Urinary bladder (tissue), 4 donors: ENCODE measurements around the gene SLC25A29. TPM values are rescaled to one million over a fixed set of nuclear protein-coding genes. Genes with fewer than 3 reads are reported as not detected.
"Not testable (repeated sequence)": the region's sequence is repeated elsewhere in the genome, so short reads cannot be mapped to it uniquely, and the experiment has no call there.

Experiments
- DNase-seq: peaks from one replicate; pipeline ENCODE4 v3.0.0-alpha.2; 2015; ENCODE audit errors: extremely low spot score
- H3K27ac ChIP-seq: one replicate; pipeline ENCODE4 v1.5.1; 2013; ENCODE audit warnings: low read depth, mild to moderate bottlenecking, moderate library complexity
- H3K36me3 ChIP-seq: one replicate; pipeline ENCODE4 v1.6.1; 2013; ENCODE audit warnings: mild to moderate bottlenecking, moderate library complexity; ENCODE audit not compliant: insufficient read depth
- H3K4me1 ChIP-seq: one replicate; pipeline ENCODE4 v1.6.1; 2013; ENCODE audit warnings: mild to moderate bottlenecking, moderate library complexity; ENCODE audit not compliant: insufficient read depth
- H3K4me3 ChIP-seq: one replicate; pipeline ENCODE4 v1.5.1; 2013; ENCODE audit warnings: low read depth, low read length
- WGBS: extraction: QIAGEN DNeasy Blood & Tissue Kit; methylation state at CpG from one replicate; pipeline ENCODE4 v1.1.7; 2013; 5-methylcytosine and 5-hydroxymethylcytosine counted together
- polyA plus RNA-seq: library from polyadenylated mRNA; stranded (reverse); fragments of 200-250 nt; gene quantifications from one replicate; pipeline ENCODE4 v1.2.3, GENCODE V29; 2013
- total RNA-seq: library from RNA; depleted of rRNA; stranded (reverse); fragments of >200 nt; gene quantifications from one replicate; pipeline ENCODE4 v1.2.3, GENCODE V29; 2014
- donor health status: healthy with polysubstance abuse.
- donor health status: healthy.

The SLC25A29 gene
- total and polyA plus RNA-seq, 2 donors, result 14.6 to 34.3 TPM

- Histone ChIP-seq H3K4me1 (no peaks in the 10 kb centered on the region), H3K27ac (no peak overlapping the region), H3K36me3 (peaks cover 2% of the 10 kb centered on the region), H3K4me3 (no peak overlapping the region)
- DNase-seq, result no peak
- WGBS, result 77% methylated on average over 9 of the region's 9 CpGs
Observed at GRCh38 chr14:100289916-100290606, 16.2 kb downstream of the SLC25A29 start.

- Histone ChIP-seq H3K4me3 (no peak overlapping the region), H3K27ac (no peak overlapping the region), H3K4me1 (no peaks in the 10 kb centered on the region), H3K36me3 (peaks cover 2% of the 10 kb centered on the region)
- DNase-seq, result no peak
- 81% methylated on average over 12 of the region's 12 CpGs for WGBS
Observed at GRCh38 chr14:100288382-100289185, 17.7 kb downstream of the SLC25A29 start.

GRCh38 chr14:100287998-100288295 is 18.3 kb downstream of the SLC25A29 start:
- not testable (repeated sequence) for DNase-seq, H3K4me1 ChIP-seq, H3K36me3 ChIP-seq, H3K27ac ChIP-seq, H3K4me3 ChIP-seq
- WGBS, result 90% methylated on average over 8 of the region's 8 CpGs

GRCh38 chr14:100287202-100287997 is 18.8 kb downstream of the SLC25A29 start:
- Histone ChIP-seq H3K4me3 (no peak overlapping the region), H3K4me1 (no peaks in the 10 kb centered on the region), H3K36me3 (peaks cover 2% of the 10 kb centered on the region), H3K27ac (no peak overlapping the region)
- WGBS, result 64% methylated on average over 12 of the region's 12 CpGs
- no peak for DNase-seq

- WGBS, result 68% methylated on average over 10 of the region's 10 CpGs
- Histone ChIP-seq H3K27ac (no peak overlapping the region), H3K4me3 (no peak overlapping the region), H3K4me1 (no peaks in the 10 kb centered on the region), H3K36me3 (peaks cover 2% of the 10 kb centered on the region)
- no peak for DNase-seq
Observed at GRCh38 chr14:100286484-100287191, 19.6 kb downstream of the SLC25A29 start.

GRCh38 chr14:100285913-100286400 is 20.3 kb downstream of the SLC25A29 start:
- H3K4me3 ChIP-seq, result peak overlapping the region; percentile 68
- H3K4me1 ChIP-seq, result no peaks in the 10 kb centered on the region
- 33% methylated on average over 13 of the region's 13 CpGs for WGBS
- H3K27ac ChIP-seq, result no peak overlapping the region
- H3K36me3 ChIP-seq, result no peaks in the 10 kb centered on the region
- no peak for DNase-seq

- no peak for DNase-seq
- 1% methylated on average over 82 of the region's 82 CpGs for WGBS
- peak overlapping the region; percentile 68 for H3K4me3 ChIP-seq
- H3K4me1 ChIP-seq, result no peaks in the 10 kb centered on the region
- H3K27ac ChIP-seq, result peak overlapping the region; percentile 75
- H3K36me3 ChIP-seq, result no peaks in the 10 kb centered on the region
Observed at GRCh38 chr14:100285021-100285912, 21.0 kb downstream of the SLC25A29 start.

GRCh38 chr14:100283984-100284881 is 22.0 kb downstream of the SLC25A29 start:
- WGBS, result 60% methylated on average over 26 of the region's 26 CpGs
- Histone ChIP-seq H3K4me3 (no peak overlapping the region), H3K4me1 (no peaks in the 10 kb centered on the region), H3K27ac (no peak overlapping the region), H3K36me3 (no peaks in the 10 kb centered on the region)
- no peak for DNase-seq

- not testable (repeated sequence) for DNase-seq, H3K4me3 ChIP-seq, H3K27ac ChIP-seq, H3K4me1 ChIP-seq, H3K36me3 ChIP-seq
- 94% methylated on average over 9 of the region's 9 CpGs for WGBS
Observed at GRCh38 chr14:100283436-100283835, 22.8 kb downstream of the SLC25A29 start.

GRCh38 chr14:100282766-100283419 is 23.4 kb downstream of the SLC25A29 start:
- Histone ChIP-seq H3K27ac (no peak overlapping the region), H3K36me3 (no peaks in the 10 kb centered on the region), H3K4me3 (no peak overlapping the region), H3K4me1 (no peaks in the 10 kb centered on the region)
- DNase-seq, result no peak
- 86% methylated on average over 9 of the region's 9 CpGs for WGBS

- no peak for DNase-seq
- H3K36me3 ChIP-seq, result no peaks in the 10 kb centered on the region
- H3K27ac ChIP-seq, result no peak overlapping the region
- no peaks in the 10 kb centered on the region for H3K4me1 ChIP-seq
- H3K4me3 ChIP-seq, result no peak overlapping the region
- WGBS, result 88% methylated on average over 7 of the region's 7 CpGs
Observed at GRCh38 chr14:100282083-100282350, 24.2 kb downstream of the SLC25A29 start.
